ENCODE measurements around the gene CBX8. TPM values are rescaled to one million over a fixed set of nuclear protein-coding genes. Genes with fewer than 3 reads are reported as not detected.

Gene CBX8
- total and polyA plus RNA-seq, 2 of the 8 experiments (the other 6 are each of a cell fraction or from before 2014, with no cell fraction given), result 0.09 to 2.1 TPM

DNA sequence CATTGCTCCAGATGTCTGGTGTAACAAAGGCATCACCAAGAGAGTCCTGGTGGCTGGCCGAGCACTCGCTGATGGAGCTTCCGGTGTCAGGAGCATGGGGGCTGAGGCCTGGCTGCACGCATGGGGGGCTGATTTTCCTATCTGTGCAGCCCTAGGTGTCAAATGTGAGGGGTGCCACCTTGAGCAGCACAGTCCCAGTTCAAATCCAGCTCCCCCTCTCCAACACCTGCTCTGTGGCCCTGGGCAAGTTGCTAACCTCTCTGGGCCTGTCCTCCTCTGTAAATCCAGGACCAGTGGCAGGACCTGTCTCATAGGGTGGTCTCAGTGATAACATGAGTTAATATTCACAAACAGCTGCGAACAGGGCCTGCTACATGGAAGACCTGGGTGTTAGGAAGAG, 53.3 kb downstream of the CBX8 start:
- H3K4me3 ChIP-seq (ENCODE audit: extremely low read depth in 1 of 4, insufficient read depth in 2 of 4, low read depth in 3 of 4, low read length in 4 of 4), result no peak overlapping the region
- CTCF ChIA-PET (ENCODE audit: partially characterized antibody), result interaction anchor here (0.7 to 7.6 kb wide), 16 partner anchors 10 to 412 kb away, joined by 3 to 94 read pairs (median 4); partner anchors contain the start of genes CBX2 and CBX8
- H3K4me1 ChIP-seq (replicated peaks in 1 of 4; ENCODE audit: control insufficient read depth in 3 of 4, insufficient read depth in 4 of 4, low read length in 3 of 4), result peaks cover 4 to 31% (median 16%) of the 10 kb centered on the region in 4 experiments
- no peak for TF ChIP-seq ASH2L (IDR thresholded peaks at IDR 0.05; ENCODE audit: low read length)

More for the DNA sequence above, 53.3 kb downstream of the CBX8 start:
- 91% methylated on average over 5 of the region's 5 CpGs; no CpG with 5 or more reads in 1 of the 2 experiments for WGBS, 2 experiments (ENCODE audit: extremely low coverage in 1 of 2, insufficient coverage in 1 of 2, insufficient read length in 1 of 2, insufficient replicate concordance in 2 of 2, low coverage in 1 of 2, low lambda C conversion rate in 2 of 2, missing lambda C conversion rate in 1 of 2)
- Histone ChIP-seq H4K20me1 (replicated peaks in 1 of 2; ENCODE audit: control insufficient read depth in 1 of 2, insufficient read depth in 2 of 2, low read length in 2 of 2) (peaks cover 0 to 11% of the 10 kb centered on the region in 2 experiments), H3K4me2 (ENCODE audit: insufficient read depth in 1 of 2, low read depth in 2 of 2, low read length in 2 of 2) (no peak overlapping the region), H2BK5ac (ENCODE audit: low read depth, low read length) (no peak overlapping the region), H3K23ac (ENCODE audit: insufficient read length) (no peak overlapping the region), H3K18ac (ENCODE audit: extremely low read depth, low read length) (no peak overlapping the region), H3K14ac (ENCODE audit: insufficient read length) (no peak overlapping the region), H2BK120ac (replicated peaks; ENCODE audit: low read depth, low read length) (no peak overlapping the region), H3K27ac (ENCODE audit: low read depth, low read length) (no peak overlapping the region), H3K36me3 (ENCODE audit: control insufficient read depth in 2 of 4, insufficient read depth in 4 of 4, low read length in 3 of 4) (0 out of 8 replicates have a peak, but pooled peaks cover 0 to 2% (median 0%) of the 10 kb centered on the region in 4 experiments), H4K91ac (replicated peaks; ENCODE audit: insufficient read length, low read length) (no peak overlapping the region), H3K23me2 (ENCODE audit: low read depth, low read length) (peaks cover 13% of the 10 kb centered on the region; the same call in 1 of the 2 replicates), H4K5ac (ENCODE audit: insufficient read length, low read depth, low read length) (no peak overlapping the region), H2BK15ac (ENCODE audit: low read length) (no peak overlapping the region), H3K56ac (replicated peaks; ENCODE audit: insufficient read length, low read depth, low read length) (no peak overlapping the region), H3K79me2 (ENCODE audit: control insufficient read depth in 1 of 2, insufficient read depth in 2 of 2, low read length in 2 of 2) (no peaks in the 10 kb centered on the region), H3K9me3 (ENCODE audit: insufficient read depth in 2 of 2, low read depth in 1 of 2, low read length in 1 of 2) (no peaks in the 10 kb centered on the region), H2BK20ac (ENCODE audit: low read length) (no peak overlapping the region), H3K27me3 (replicated peaks in 1 of 4; ENCODE audit: control insufficient read depth in 3 of 4, extremely low read depth in 1 of 4, insufficient read depth in 3 of 4, low read length in 3 of 4) (peaks cover 13 to 48% (median 42%) of the 10 kb centered on the region in 4 experiments), H3K9ac (replicated peaks in 1 of 4; ENCODE audit: extremely low read depth in 1 of 4, low read depth in 3 of 4, low read length in 3 of 4) (no peak overlapping the region), H2AK5ac (ENCODE audit: low read depth, low read length) (0 out of 2 replicates have a peak overlapping the region, but pooled peaks have one; percentile 8), H2AFZ (ENCODE audit: low read length) (no peak overlapping the region), H3K79me1 (ENCODE audit: low read depth, low read length) (no peaks in the 10 kb centered on the region), H2BK12ac (ENCODE audit: low read depth, low read length) (no peak overlapping the region), H3K4ac (replicated peaks; ENCODE audit: insufficient read length, low read depth, low read length) (no peak overlapping the region), H4K8ac (ENCODE audit: extremely low read depth, insufficient read depth, low read length) (no peak overlapping the region)
- POLR2A ChIA-PET (ENCODE audit: partially characterized antibody), result interaction anchor here (3.4 to 10.4 kb wide), 3 partner anchors 34 to 46 kb away, joined by 17 to 77 read pairs (median 20); partner anchors contain the start of gene CBX2
- DNase-seq (ENCODE audit: low read depth in 1 of 2, low spot score in 2 of 2) (no peak), FAIRE-seq (no peak)

Measured in H1 (cell line).